Stimulated activated CD8-positive, alpha-beta memory T cell treated with anti-CD3 and anti-CD28 coated beads, Interleukin-15, amount 100 ng/mL, for 24 hours (primary cell): Measurements from ENCODE around the gene PRTN3.
"Not testable (repeated sequence)": the region's sequence is repeated elsewhere in the genome, so short reads cannot be mapped to it uniquely, and the experiment has no call there.

ENCODE experiments used
- DNase-seq: peaks from one replicate; pipeline ENCODE4 v3.0.0-alpha.2; 2020; ENCODE audit warnings: low read depth

Gene PRTN3

GRCh38 chr19:815775-816499 lies 24.9 kb upstream of the PRTN3 start:
- DNase-seq = no peak

- no peak for DNase-seq
Observed at GRCh38 chr19:816500-816857, 24.3 kb upstream of the PRTN3 start.

- not testable (repeated sequence) for DNase-seq
Observed at GRCh38 chr19:820212-820611, 20.6 kb upstream of the PRTN3 start.

- DNase-seq = no peak
Observed at GRCh38 chr19:821231-821824, 19.5 kb upstream of the PRTN3 start.

- DNase-seq = no peak
Observed at GRCh38 chr19:821825-822503, 18.8 kb upstream of the PRTN3 start, which contains the start of gene PLPPR3. TSS of gene PLPPR3 (minus strand) at chr19:821955. CDS start at chr19:821559, 396 bp downstream.

- no peak for DNase-seq
Observed at GRCh38 chr19:823565-824121, 17.2 kb upstream of the PRTN3 start.

GRCh38 chr19:824885-825284 lies 15.9 kb upstream of the PRTN3 start:
- DNase-seq = no peak

- no peak for DNase-seq
Observed at GRCh38 chr19:825897-826644, 14.7 kb upstream of the PRTN3 start.

GRCh38 chr19:827314-827709 lies 13.5 kb upstream of the PRTN3 start:
- DNase-seq = no peak

GRCh38 chr19:827710-828321 lies 13.0 kb upstream of the PRTN3 start, which contains the start of gene AZU1:
TSS of gene AZU1 (plus strand) at chr19:827837. CDS start at chr19:827847, 10 bp downstream.
- no peak for DNase-seq

- DNase-seq = no peak
Observed at GRCh38 chr19:829129-829758, 11.6 kb upstream of the PRTN3 start.

- DNase-seq = no peak
Observed at GRCh38 chr19:831407-832369, 9.1 kb upstream of the PRTN3 start.

GRCh38 chr19:834216-834615 lies 6.6 kb upstream of the PRTN3 start:
- no peak for DNase-seq

- DNase-seq = no peak
Observed at GRCh38 chr19:835210-835810, 5.5 kb upstream of the PRTN3 start.

GRCh38 chr19:842802-843179 lies 2.0 kb downstream of the PRTN3 start:
- not testable (repeated sequence) for DNase-seq

- no peak for DNase-seq
Observed at GRCh38 chr19:843180-843835, 2.5 kb downstream of the PRTN3 start.

- no peak for DNase-seq
Observed at GRCh38 chr19:843836-844545, 3.2 kb downstream of the PRTN3 start.

GRCh38 chr19:844546-844971 lies 3.8 kb downstream of the PRTN3 start:
- no peak for DNase-seq
